ENCODE measurements around the gene HOXA2. TPM values are rescaled to one million over a fixed set of nuclear protein-coding genes. Genes with fewer than 3 reads are reported as not detected.

Gene HOXA2
- total and polyA plus RNA-seq, 2 of the 13 experiments (the other 11 are each of a cell fraction or from before 2014, with no cell fraction given), result 0.22 to 0.29 TPM

DNA sequence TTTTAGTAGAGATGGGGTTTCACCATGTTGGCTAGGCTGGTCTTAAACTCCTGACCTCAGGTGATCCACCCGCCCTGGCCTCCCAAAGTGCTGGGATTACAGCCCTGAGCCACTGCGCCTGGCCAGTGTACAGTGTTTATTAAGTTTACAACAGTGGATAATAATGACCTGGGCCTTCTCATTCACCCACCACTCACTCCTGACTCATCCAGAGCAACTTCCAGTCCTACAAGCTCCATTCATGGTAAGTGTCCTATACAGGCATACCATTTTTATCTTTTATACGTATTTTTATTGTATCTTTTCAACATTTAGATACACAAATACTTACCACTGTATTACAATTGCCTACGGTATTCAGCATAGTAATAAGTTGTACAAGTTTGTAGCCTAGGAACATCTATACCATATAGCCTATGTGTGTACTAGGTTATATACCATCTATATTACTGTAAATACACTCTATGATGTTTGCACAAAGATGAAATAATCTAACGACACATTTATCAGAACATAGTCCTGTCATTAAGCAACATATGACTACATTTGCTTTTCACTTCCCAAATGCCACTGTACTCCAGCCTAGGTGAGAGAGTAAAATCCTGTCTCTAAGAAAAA, 23.8 kb downstream of the HOXA2 start (continued):
- TF ChIP-seq, protein P1, sequence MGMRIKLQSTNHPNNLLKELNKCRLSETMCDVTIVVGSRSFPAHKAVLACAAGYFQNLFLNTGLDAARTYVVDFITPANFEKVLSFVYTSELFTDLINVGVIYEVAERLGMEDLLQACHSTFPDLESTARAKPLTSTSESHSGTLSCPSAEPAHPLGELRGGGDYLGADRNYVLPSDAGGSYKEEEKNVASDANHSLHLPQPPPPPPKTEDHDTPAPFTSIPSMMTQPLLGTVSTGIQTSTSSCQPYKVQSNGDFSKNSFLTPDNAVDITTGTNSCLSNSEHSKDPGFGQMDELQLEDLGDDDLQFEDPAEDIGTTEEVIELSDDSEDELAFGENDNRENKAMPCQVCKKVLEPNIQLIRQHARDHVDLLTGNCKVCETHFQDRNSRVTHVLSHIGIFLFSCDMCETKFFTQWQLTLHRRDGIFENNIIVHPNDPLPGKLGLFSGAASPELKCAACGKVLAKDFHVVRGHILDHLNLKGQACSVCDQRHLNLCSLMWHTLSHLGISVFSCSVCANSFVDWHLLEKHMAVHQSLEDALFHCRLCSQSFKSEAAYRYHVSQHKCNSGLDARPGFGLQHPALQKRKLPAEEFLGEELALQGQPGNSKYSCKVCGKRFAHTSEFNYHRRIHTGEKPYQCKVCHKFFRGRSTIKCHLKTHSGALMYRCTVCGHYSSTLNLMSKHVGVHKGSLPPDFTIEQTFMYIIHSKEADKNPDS (CRISPR knock-in tag; IDR thresholded peaks at IDR 0.05), result no peak
- TF ChIP-seq NFATC3 (CRISPR knock-in tag; IDR thresholded peaks at IDR 0.05) (no peak), ZMYM4 (CRISPR knock-in tag; IDR thresholded peaks at IDR 0.05) (no peak), ZNF644 (CRISPR knock-in tag; IDR thresholded peaks at IDR 0.05; ENCODE audit: low read depth) (no peak), MIER3 (CRISPR knock-in tag; IDR thresholded peaks at IDR 0.05; ENCODE audit: borderline replicate concordance) (no peak)
- TF ChIP-seq, protein P2, sequence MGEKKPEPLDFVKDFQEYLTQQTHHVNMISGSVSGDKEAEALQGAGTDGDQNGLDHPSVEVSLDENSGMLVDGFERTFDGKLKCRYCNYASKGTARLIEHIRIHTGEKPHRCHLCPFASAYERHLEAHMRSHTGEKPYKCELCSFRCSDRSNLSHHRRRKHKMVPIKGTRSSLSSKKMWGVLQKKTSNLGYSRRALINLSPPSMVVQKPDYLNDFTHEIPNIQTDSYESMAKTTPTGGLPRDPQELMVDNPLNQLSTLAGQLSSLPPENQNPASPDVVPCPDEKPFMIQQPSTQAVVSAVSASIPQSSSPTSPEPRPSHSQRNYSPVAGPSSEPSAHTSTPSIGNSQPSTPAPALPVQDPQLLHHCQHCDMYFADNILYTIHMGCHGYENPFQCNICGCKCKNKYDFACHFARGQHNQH (CRISPR knock-in tag; IDR thresholded peaks at IDR 0.05), result no peak

DNA sequence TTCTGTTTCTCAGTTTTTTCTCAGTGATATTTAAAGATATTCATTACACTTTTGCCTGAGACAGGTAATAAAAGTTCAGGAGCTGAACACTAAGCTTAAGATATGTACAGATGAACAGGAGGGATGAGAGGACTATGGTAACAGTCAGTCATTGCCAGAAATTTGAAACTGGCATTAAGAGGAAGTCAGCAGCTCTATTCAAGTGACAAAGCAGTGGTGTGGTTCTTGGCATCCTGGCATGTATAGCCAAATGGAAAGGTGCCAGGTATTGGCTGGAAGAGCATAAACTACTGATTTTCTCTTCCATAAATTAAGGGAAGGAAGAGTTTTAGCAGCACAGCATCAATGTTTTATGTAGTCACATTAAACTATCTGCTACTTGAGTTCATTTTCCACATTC, 29.4 kb downstream of the HOXA2 start:
- TF ChIP-seq, protein P3, sequence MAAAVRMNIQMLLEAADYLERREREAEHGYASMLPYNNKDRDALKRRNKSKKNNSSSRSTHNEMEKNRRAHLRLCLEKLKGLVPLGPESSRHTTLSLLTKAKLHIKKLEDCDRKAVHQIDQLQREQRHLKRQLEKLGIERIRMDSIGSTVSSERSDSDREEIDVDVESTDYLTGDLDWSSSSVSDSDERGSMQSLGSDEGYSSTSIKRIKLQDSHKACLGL (CRISPR knock-in tag; IDR thresholded peaks at IDR 0.05), result no peak
- TF ChIP-seq CBX5 (CRISPR knock-in tag; IDR thresholded peaks at IDR 0.05; ENCODE audit: borderline replicate concordance) (no peak), ZNF761 (CRISPR knock-in tag; conservative IDR thresholded peaks at IDR 0.05) (no peak), AKAP8 (CRISPR knock-in tag; IDR thresholded peaks at IDR 0.05) (no peak), MAFK (conservative IDR thresholded peaks at IDR 0.05 in 1 of 2, IDR thresholded peaks at IDR 0.05 in 1 of 2; ENCODE audit: low read length in 2 of 2) (no peak), GATAD1 (CRISPR knock-in tag; IDR thresholded peaks at IDR 0.05) (no peak), SATB2 (CRISPR knock-in tag; IDR thresholded peaks at IDR 0.05) (no peak)
- TF ChIP-seq, protein P4, sequence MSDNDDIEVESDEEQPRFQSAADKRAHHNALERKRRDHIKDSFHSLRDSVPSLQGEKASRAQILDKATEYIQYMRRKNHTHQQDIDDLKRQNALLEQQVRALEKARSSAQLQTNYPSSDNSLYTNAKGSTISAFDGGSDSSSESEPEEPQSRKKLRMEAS (IDR thresholded peaks at IDR 0.05), result no peak
- TF ChIP-seq, protein P5, sequence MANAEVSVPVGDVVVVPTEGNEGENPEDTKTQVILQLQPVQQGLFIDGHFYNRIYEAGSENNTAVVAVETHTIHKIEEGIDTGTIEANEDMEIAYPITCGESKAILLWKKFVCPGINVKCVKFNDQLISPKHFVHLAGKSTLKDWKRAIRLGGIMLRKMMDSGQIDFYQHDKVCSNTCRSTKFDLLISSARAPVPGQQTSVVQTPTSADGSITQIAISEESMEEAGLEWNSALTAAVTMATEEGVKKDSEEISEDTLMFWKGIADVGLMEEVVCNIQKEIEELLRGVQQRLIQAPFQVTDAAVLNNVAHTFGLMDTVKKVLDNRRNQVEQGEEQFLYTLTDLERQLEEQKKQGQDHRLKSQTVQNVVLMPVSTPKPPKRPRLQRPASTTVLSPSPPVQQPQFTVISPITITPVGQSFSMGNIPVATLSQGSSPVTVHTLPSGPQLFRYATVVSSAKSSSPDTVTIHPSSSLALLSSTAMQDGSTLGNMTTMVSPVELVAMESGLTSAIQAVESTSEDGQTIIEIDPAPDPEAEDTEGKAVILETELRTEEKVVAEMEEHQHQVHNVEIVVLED (CRISPR knock-in tag; IDR thresholded peaks at IDR 0.05; ENCODE audit: borderline replicate concordance), result no peak
- TF ChIP-seq, protein P6, sequence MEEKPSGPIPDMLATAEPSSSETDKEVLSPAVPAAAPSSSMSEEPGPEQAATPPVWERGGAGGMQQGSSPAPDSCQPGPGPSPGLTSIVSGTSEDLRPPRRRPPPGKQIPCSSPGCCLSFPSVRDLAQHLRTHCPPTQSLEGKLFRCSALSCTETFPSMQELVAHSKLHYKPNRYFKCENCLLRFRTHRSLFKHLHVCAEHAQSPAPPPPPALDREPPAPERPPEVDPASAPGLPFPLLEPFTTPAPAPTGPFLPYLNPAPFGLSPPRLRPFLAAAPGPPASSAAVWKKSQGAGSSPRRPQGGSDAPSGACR (CRISPR knock-in tag; IDR thresholded peaks at IDR 0.05), result no peak
- Histone ChIP-seq H2AFZ (ENCODE audit: low read length) (no peak overlapping the region), H3K4me2 (ENCODE audit: low read depth, low read length) (no peak overlapping the region), H3K4me1 (ENCODE audit: insufficient read depth, low read length) (no peaks in the 10 kb centered on the region), H3K79me2 (ENCODE audit: insufficient read depth, low read length) (no peaks in the 10 kb centered on the region), H4K20me1 (ENCODE audit: insufficient read depth, low read length) (no peaks in the 10 kb centered on the region), H3K4me3 (replicated peaks in 1 of 3; ENCODE audit: insufficient read depth in 1 of 3, low read depth in 2 of 3, low read length in 3 of 3) (no peak overlapping the region), H3K27ac (ENCODE audit: extremely low read length, insufficient read depth, low read length) (no peak overlapping the region), H3K36me3 (replicated peaks in 1 of 2; ENCODE audit: control insufficient read depth in 1 of 2, insufficient read depth in 2 of 2, low read length in 2 of 2) (no peaks in the 10 kb centered on the region), H3K27me3 (ENCODE audit: control insufficient read depth in 1 of 2, insufficient read depth in 2 of 2, low read length in 2 of 2) (no peaks in the 10 kb centered on the region), H3K9me3 (ENCODE audit: low read length) (no peaks in the 10 kb centered on the region), H3K9ac (ENCODE audit: insufficient read depth, low read depth, low read length) (no peak overlapping the region)
- no TSS peak for BruUV-seq (replicated peaks)
- ATAC-seq (no peak), FAIRE-seq (no peak), DNase-seq (ENCODE audit: low spot score) (no peak)
- intact Hi-C loops (cut with micrococcal nuclease; ENCODE audit: unreplicated experiment) (no loop called here), in situ Hi-C loops (cut with HindIII; ENCODE audit: extremely low pct_ligation_motif_present, low pct_unique_long_range_greater_than_20kb) (no loop called here)
- ChIA-PET CTCF (ENCODE audit: low intra/inter-chr PET ratio, low total read pairs) (no interaction called here), POLR2A (no interaction called here)

Measured in HepG2 (cell line).